HEK293T (cell line): ENCODE results near the gene PKNOX2.

ENCODE experiments used
- ARNT ChIP-seq: fragments of 450-650 bp; IDR thresholded peaks from 2 replicates; pipeline ENCODE4 v1.6.1; 2017; ENCODE audit warnings: mild to moderate bottlenecking
- CTBP1 ChIP-seq: fragments of 450-650 bp; IDR thresholded peaks from 2 replicates; pipeline ENCODE4 v1.6.1; 2016; ENCODE audit warnings: borderline replicate concordance
- FOXA1 ChIP-seq: fragments of 450-650 bp; IDR thresholded peaks from 2 replicates; pipeline ENCODE4 v1.6.1; 2016; ENCODE audit warnings: mild to moderate bottlenecking
- FOXM1 ChIP-seq: fragments of 450-650 bp; IDR thresholded peaks from 2 replicates; pipeline ENCODE4 v1.6.1; 2017; ENCODE audit warnings: mild to moderate bottlenecking, borderline replicate concordance
- HDGF ChIP-seq: fragments of 450-650 bp; IDR thresholded peaks from 2 replicates; pipeline ENCODE4 v1.6.1; 2017; ENCODE audit warnings: antibody characterized with exemption, borderline replicate concordance
- L3MBTL2 ChIP-seq: fragments of 450-650 bp; conservative IDR thresholded peaks from 2 replicates; pipeline ENCODE4 v1.6.1; 2016; ENCODE audit warnings: mild to moderate bottlenecking
- SUZ12 ChIP-seq: fragments of 450-650 bp; IDR thresholded peaks from 2 replicates; pipeline ENCODE4 v1.6.1; 2016; ENCODE audit warnings: mild to moderate bottlenecking

GRCh38 chr11:125341676-125342075 is 177.1 kb downstream of the PKNOX2 start:
- TF ChIP-seq FOXA1 (no peak), L3MBTL2 (no peak), CTBP1 (no peak), ARNT (no peak), HDGF (no peak), FOXM1 (no peak), SUZ12 (no peak)
